Left ventricle myocardium inferior (tissue), 1 donor: ENCODE measurements around the gene RAB31. TPM values are rescaled to one million over a fixed set of nuclear protein-coding genes. Genes with fewer than 3 reads are reported as not detected.

Experiments used
- DNase-seq: peaks from one replicate; pipeline ENCODE4 v3.0.0-alpha.2; 2020
- H3K27ac ChIP-seq: fragments of 200-600 bp; replicated peaks from 2 replicates; pipeline ENCODE4 v1.8.0; 2021
- H3K27me3 ChIP-seq: fragments of 200-600 bp; 2 replicates; pipeline ENCODE4 v1.8.0; 2021; ENCODE audit warnings: low read depth
- H3K36me3 ChIP-seq: fragments of 200-600 bp; 2 replicates; pipeline ENCODE4 v1.8.0; 2021
- H3K4me1 ChIP-seq: fragments of 200-600 bp; 2 replicates; pipeline ENCODE4 v1.8.0; 2021
- H3K4me3 ChIP-seq: fragments of 200-600 bp; 2 replicates; pipeline ENCODE4 v1.8.0; 2021; ENCODE audit warnings: mild to moderate bottlenecking, moderate library complexity
- H3K9me3 ChIP-seq: fragments of 200-600 bp; replicated peaks from 2 replicates; pipeline ENCODE4 v1.8.0; 2021
- intact Hi-C: fragments of 100-400 bp; cut with micrococcal nuclease; formaldehyde crosslinking; loops from one replicate; pipeline ENCODE4 v1.11.0; 2022
- total RNA-seq: library from RNA; stranded (reverse); fragmentation: NEBNext Ultra II Directional; extraction: Animal tissue kit (Norgen Biotek cat#: 25700); gene quantifications from one replicate; pipeline ENCODE4 v1.2.1, GENCODE V29; 2021
- TF ChIP-seq, protein P1 (sequence below): fragments of 200-600 bp; IDR thresholded peaks from 2 replicates; pipeline ENCODE4 v1.8.0; 2021; ENCODE audit warnings: antibody characterized with exemption, mild to moderate bottlenecking, borderline replicate concordance
- donor health status: DM: no; HTN: yes; CAD: no; lungs with severe emphysema.

RAB31 gene
- total RNA-seq, 1 donor from 2014 or later, result 12.0 TPM

DNA sequence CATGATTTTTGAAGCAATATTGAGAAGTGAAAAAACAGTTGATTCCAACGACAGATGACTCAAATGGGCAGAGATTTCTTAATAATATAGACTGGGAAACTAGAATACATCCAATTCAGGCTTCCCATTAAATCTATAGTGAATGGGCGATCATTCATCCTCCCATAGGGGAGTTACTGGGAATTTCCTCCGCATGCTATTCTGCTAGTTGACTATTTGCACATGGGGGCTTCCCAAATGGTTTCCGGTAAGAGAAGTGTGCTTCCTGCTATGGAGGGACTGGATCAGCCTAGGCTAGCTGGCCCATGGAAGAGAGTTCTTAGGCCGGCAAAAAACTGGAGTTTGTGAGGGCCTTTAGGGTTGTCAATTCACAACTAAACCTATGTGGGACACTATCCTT, 203.1 kb downstream of the RAB31 start:
- intact Hi-C loops, result no loop called here
- Histone ChIP-seq H3K4me3 (no peak overlapping the region), H3K27ac (no peak overlapping the region), H3K4me1 (peaks cover 27% of the 10 kb centered on the region), H3K27me3 (no peaks in the 10 kb centered on the region), H3K9me3 (no peaks in the 10 kb centered on the region), H3K36me3 (no peaks in the 10 kb centered on the region)
- DNase-seq, result no peak
- TF ChIP-seq, protein P1, sequence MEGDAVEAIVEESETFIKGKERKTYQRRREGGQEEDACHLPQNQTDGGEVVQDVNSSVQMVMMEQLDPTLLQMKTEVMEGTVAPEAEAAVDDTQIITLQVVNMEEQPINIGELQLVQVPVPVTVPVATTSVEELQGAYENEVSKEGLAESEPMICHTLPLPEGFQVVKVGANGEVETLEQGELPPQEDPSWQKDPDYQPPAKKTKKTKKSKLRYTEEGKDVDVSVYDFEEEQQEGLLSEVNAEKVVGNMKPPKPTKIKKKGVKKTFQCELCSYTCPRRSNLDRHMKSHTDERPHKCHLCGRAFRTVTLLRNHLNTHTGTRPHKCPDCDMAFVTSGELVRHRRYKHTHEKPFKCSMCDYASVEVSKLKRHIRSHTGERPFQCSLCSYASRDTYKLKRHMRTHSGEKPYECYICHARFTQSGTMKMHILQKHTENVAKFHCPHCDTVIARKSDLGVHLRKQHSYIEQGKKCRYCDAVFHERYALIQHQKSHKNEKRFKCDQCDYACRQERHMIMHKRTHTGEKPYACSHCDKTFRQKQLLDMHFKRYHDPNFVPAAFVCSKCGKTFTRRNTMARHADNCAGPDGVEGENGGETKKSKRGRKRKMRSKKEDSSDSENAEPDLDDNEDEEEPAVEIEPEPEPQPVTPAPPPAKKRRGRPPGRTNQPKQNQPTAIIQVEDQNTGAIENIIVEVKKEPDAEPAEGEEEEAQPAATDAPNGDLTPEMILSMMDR, result no peak

Other genes with a start within 250 kb of the RAB31 start
- 46.2 TPM for gene RALBP1, start 232.8 kb upstream of the RAB31 start, total RNA-seq
- gene PPP4R1, start 93.7 kb upstream of the RAB31 start, total RNA-seq, result 53.5 TPM
- not detected for gene TXNDC2, start 177.7 kb downstream of the RAB31 start, total RNA-seq
- 208 TPM for gene VAPA, start 205.7 kb downstream of the RAB31 start, total RNA-seq